ENCODE results near the gene GPANK1. TPM values are rescaled to one million over a fixed set of nuclear protein-coding genes. Genes with fewer than 3 reads are reported as not detected.

The GPANK1 gene
- total and polyA plus RNA-seq, 9 of the 15 experiments (the other 6 are each of a cell fraction or from before 2014, with no cell fraction given), result 32.2 to 111 (median 46.3) TPM

- TF ChIP-seq NRF1 (conservative IDR thresholded peaks at IDR 0.05 in 1 of 2, IDR thresholded peaks at IDR 0.05 in 1 of 2) (peak in 1 of 2 experiments; percentile 23; a peak in 2 of 4 replicates), ZBTB40 (IDR thresholded peaks at IDR 0.05) (peak; percentile 34; the same call in 1 of the 2 replicates), ZBTB40 (CRISPR knock-in tag; IDR thresholded peaks at IDR 0.05) (no peak), ZNF436 (CRISPR knock-in tag; IDR thresholded peaks at IDR 0.05) (no peak), MCM2 (IDR thresholded peaks at IDR 0.05; ENCODE audit: low read depth) (no peak), PATZ1 (CRISPR knock-in tag; IDR thresholded peaks at IDR 0.05; ENCODE audit: borderline replicate concordance) (peak; percentile 78; the same call in 1 of the 2 replicates), XRCC3 (IDR thresholded peaks at IDR 0.05) (no peak), ARID1B (IDR thresholded peaks at IDR 0.05) (peak; percentile 98), HDAC1 (IDR thresholded peaks at IDR 0.05) (peak; percentile 79 to 94; a peak in 2 of 4 replicates), TARDBP (IDR thresholded peaks at IDR 0.05) (peak; percentile 54; the same call in 1 of the 2 replicates), CREBBP (IDR thresholded peaks at IDR 0.05; ENCODE audit: low read depth, low read length) (no peak), EWSR1 (IDR thresholded peaks at IDR 0.05; ENCODE audit: borderline replicate concordance, low read depth, partially characterized antibody) (no peak), BCL6 (CRISPR knock-in tag; IDR thresholded peaks at IDR 0.05) (no peak), HDAC8 (tag; IDR thresholded peaks at IDR 0.05) (0 out of 2 replicates have a peak, but pooled peaks have one; percentile 41), FOXJ3 (CRISPR knock-in tag; IDR thresholded peaks at IDR 0.05) (no peak)
Measured at GRCh38 chr6:31690231-31691077, 25.7 kb upstream of the GPANK1 start (continued).
